ENCODE results near the gene PPM1B. TPM values are rescaled to one million over a fixed set of nuclear protein-coding genes. Genes with fewer than 3 reads are reported as not detected.

The PPM1B gene
- total and polyA plus RNA-seq, 2 experiments from 2014 or later, result 112 to 134 TPM

DNA sequence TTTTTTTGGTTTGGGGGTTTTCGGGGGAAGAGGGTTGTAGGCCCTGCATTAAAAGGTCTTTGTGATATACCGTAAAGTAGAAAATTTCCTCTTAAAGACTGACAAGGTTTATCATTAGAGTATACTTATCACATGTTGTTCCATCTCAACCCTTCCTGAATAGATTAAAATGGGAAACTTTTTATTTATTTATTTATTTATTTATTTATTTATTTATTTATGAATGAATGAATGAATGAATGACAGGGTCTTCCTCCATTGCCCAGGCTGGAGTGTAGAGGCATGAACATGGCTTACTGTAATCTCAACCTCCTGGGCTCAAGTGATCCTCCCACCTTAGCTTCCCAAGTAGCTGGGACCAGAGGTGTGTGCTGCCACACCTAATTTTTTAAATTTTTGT is 58.1 kb downstream of the PPM1B start:
- Histone ChIP-seq H3F3A (replicated peaks; ENCODE audit: low read depth) (peaks cover 3% of the 10 kb centered on the region; the same call in 1 of the 2 replicates), H3K79me2 (replicated peaks; ENCODE audit: insufficient read depth) (peaks cover 36% of the 10 kb centered on the region), H3K9me2 (ENCODE audit: insufficient read depth) (no peaks in the 10 kb centered on the region), H3K27ac (ENCODE audit: low read depth) (no peak overlapping the region), H3K4me3 (no peak overlapping the region), H3K4me2 (no peak overlapping the region), H3K4me1 (ENCODE audit: insufficient read depth) (no peaks in the 10 kb centered on the region; the same call in 1 of the 2 replicates), H3K36me3 (ENCODE audit: insufficient read depth) (peaks cover 2% of the 10 kb centered on the region; the same call in 1 of the 2 replicates), H3K27me3 (ENCODE audit: insufficient read depth) (no peaks in the 10 kb centered on the region), H2AFZ (no peak overlapping the region), H4K20me1 (replicated peaks; ENCODE audit: insufficient read depth) (no peaks in the 10 kb centered on the region; the same call in 1 of the 2 replicates)
- ATAC-seq (no peak), DNase-seq (ENCODE audit: low spot score) (no peak)
- no peaks in the 10 kb centered on the region for H3K9me3 Mint-ChIP-seq
- H3K4me1 Mint-ChIP-seq, result peaks cover 4% of the 10 kb centered on the region; the same call in 2 of the 3 replicates
- H3K36me3 Mint-ChIP-seq (ENCODE audit: low read depth), result peaks cover 57% of the 10 kb centered on the region
- H3K27ac Mint-ChIP-seq, result no peak overlapping the region
- H3K4me3 Mint-ChIP-seq, result no peak overlapping the region
- TF ChIP-seq, protein P1, sequence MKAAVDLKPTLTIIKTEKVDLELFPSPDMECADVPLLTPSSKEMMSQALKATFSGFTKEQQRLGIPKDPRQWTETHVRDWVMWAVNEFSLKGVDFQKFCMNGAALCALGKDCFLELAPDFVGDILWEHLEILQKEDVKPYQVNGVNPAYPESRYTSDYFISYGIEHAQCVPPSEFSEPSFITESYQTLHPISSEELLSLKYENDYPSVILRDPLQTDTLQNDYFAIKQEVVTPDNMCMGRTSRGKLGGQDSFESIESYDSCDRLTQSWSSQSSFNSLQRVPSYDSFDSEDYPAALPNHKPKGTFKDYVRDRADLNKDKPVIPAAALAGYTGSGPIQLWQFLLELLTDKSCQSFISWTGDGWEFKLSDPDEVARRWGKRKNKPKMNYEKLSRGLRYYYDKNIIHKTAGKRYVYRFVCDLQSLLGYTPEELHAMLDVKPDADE (IDR thresholded peaks at IDR 0.05), result no peak
- TF ChIP-seq, protein P2, sequence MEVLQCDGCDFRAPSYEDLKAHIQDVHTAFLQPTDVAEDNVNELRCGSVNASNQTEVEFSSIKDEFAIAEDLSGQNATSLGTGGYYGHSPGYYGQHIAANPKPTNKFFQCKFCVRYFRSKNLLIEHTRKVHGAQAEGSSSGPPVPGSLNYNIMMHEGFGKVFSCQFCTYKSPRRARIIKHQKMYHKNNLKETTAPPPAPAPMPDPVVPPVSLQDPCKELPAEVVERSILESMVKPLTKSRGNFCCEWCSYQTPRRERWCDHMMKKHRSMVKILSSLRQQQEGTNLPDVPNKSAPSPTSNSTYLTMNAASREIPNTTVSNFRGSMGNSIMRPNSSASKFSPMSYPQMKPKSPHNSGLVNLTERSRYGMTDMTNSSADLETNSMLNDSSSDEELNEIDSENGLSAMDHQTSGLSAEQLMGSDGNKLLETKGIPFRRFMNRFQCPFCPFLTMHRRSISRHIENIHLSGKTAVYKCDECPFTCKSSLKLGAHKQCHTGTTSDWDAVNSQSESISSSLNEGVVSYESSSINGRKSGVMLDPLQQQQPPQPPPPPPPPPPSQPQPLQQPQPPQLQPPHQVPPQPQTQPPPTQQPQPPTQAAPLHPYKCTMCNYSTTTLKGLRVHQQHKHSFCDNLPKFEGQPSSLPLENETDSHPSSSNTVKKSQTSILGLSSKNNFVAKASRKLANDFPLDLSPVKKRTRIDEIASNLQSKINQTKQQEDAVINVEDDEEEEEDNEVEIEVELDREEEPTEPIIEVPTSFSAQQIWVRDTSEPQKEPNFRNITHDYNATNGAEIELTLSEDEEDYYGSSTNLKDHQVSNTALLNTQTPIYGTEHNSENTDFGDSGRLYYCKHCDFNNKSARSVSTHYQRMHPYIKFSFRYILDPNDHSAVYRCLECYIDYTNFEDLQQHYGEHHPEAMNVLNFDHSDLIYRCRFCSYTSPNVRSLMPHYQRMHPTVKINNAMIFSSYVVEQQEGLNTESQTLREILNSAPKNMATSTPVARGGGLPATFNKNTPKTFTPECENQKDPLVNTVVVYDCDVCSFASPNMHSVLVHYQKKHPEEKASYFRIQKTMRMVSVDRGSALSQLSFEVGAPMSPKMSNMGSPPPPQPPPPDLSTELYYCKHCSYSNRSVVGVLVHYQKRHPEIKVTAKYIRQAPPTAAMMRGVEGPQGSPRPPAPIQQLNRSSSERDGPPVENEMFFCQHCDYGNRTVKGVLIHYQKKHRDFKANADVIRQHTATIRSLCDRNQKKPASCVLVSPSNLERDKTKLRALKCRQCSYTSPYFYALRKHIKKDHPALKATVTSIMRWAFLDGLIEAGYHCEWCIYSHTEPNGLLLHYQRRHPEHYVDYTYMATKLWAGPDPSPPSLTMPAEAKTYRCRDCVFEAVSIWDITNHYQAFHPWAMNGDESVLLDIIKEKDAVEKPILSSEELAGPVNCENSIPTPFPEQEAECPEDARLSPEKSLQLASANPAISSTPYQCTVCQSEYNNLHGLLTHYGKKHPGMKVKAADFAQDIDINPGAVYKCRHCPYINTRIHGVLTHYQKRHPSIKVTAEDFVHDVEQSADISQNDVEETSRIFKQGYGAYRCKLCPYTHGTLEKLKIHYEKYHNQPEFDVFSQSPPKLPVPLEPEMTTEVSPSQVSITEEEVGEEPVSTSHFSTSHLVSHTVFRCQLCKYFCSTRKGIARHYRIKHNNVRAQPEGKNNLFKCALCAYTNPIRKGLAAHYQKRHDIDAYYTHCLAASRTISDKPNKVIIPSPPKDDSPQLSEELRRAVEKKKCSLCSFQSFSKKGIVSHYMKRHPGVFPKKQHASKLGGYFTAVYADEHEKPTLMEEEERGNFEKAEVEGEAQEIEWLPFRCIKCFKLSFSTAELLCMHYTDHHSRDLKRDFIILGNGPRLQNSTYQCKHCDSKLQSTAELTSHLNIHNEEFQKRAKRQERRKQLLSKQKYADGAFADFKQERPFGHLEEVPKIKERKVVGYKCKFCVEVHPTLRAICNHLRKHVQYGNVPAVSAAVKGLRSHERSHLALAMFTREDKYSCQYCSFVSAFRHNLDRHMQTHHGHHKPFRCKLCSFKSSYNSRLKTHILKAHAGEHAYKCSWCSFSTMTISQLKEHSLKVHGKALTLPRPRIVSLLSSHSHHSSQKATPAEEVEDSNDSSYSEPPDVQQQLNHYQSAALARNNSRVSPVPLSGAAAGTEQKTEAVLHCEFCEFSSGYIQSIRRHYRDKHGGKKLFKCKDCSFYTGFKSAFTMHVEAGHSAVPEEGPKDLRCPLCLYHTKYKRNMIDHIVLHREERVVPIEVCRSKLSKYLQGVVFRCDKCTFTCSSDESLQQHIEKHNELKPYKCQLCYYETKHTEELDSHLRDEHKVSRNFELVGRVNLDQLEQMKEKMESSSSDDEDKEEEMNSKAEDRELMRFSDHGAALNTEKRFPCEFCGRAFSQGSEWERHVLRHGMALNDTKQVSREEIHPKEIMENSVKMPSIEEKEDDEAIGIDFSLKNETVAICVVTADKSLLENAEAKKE (CRISPR knock-in tag; IDR thresholded peaks at IDR 0.05), result no peak
- TF ChIP-seq JUNB (IDR thresholded peaks at IDR 0.05; ENCODE audit: unreplicated experiment) (no peak), STAT1 (IDR thresholded peaks at IDR 0.05; ENCODE audit: unreplicated experiment) (no peak), POLR2AphosphoS5 (IDR thresholded peaks at IDR 0.05; ENCODE audit: low read depth) (no peak), EZH2 (IDR thresholded peaks at IDR 0.05; ENCODE audit: low read depth, unreplicated experiment) (no peak), CREB1 (CRISPR knock-in tag; IDR thresholded peaks at IDR 0.05; ENCODE audit: low read depth) (no peak), ZNF331 (CRISPR knock-in tag; IDR thresholded peaks at IDR 0.05; ENCODE audit: low read depth) (no peak), ZNF114 (CRISPR knock-in tag; IDR thresholded peaks at IDR 0.05) (no peak)
- TF ChIP-seq, protein P3, sequence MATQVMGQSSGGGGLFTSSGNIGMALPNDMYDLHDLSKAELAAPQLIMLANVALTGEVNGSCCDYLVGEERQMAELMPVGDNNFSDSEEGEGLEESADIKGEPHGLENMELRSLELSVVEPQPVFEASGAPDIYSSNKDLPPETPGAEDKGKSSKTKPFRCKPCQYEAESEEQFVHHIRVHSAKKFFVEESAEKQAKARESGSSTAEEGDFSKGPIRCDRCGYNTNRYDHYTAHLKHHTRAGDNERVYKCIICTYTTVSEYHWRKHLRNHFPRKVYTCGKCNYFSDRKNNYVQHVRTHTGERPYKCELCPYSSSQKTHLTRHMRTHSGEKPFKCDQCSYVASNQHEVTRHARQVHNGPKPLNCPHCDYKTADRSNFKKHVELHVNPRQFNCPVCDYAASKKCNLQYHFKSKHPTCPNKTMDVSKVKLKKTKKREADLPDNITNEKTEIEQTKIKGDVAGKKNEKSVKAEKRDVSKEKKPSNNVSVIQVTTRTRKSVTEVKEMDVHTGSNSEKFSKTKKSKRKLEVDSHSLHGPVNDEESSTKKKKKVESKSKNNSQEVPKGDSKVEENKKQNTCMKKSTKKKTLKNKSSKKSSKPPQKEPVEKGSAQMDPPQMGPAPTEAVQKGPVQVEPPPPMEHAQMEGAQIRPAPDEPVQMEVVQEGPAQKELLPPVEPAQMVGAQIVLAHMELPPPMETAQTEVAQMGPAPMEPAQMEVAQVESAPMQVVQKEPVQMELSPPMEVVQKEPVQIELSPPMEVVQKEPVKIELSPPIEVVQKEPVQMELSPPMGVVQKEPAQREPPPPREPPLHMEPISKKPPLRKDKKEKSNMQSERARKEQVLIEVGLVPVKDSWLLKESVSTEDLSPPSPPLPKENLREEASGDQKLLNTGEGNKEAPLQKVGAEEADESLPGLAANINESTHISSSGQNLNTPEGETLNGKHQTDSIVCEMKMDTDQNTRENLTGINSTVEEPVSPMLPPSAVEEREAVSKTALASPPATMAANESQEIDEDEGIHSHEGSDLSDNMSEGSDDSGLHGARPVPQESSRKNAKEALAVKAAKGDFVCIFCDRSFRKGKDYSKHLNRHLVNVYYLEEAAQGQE (IDR thresholded peaks at IDR 0.05; ENCODE audit: unreplicated experiment), result no peak
- TF ChIP-seq, protein P4, sequence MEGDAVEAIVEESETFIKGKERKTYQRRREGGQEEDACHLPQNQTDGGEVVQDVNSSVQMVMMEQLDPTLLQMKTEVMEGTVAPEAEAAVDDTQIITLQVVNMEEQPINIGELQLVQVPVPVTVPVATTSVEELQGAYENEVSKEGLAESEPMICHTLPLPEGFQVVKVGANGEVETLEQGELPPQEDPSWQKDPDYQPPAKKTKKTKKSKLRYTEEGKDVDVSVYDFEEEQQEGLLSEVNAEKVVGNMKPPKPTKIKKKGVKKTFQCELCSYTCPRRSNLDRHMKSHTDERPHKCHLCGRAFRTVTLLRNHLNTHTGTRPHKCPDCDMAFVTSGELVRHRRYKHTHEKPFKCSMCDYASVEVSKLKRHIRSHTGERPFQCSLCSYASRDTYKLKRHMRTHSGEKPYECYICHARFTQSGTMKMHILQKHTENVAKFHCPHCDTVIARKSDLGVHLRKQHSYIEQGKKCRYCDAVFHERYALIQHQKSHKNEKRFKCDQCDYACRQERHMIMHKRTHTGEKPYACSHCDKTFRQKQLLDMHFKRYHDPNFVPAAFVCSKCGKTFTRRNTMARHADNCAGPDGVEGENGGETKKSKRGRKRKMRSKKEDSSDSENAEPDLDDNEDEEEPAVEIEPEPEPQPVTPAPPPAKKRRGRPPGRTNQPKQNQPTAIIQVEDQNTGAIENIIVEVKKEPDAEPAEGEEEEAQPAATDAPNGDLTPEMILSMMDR (conservative IDR thresholded peaks at IDR 0.05; ENCODE audit: low read depth in 2 of 2), result no peak
- no peaks in the 10 kb centered on the region for H3K27me3 Mint-ChIP-seq (ENCODE audit: insufficient read depth, low read depth, poor library complexity)

Data from GM23338 (cell line).